GM04503 (cell line): ENCODE data around the gene TNFRSF18.

Experiments
- DNase-seq: peaks from one replicate; pipeline ENCODE4 v3.0.0-alpha.2; 2012; ENCODE audit warnings: low read depth

The TNFRSF18 gene

DNA sequence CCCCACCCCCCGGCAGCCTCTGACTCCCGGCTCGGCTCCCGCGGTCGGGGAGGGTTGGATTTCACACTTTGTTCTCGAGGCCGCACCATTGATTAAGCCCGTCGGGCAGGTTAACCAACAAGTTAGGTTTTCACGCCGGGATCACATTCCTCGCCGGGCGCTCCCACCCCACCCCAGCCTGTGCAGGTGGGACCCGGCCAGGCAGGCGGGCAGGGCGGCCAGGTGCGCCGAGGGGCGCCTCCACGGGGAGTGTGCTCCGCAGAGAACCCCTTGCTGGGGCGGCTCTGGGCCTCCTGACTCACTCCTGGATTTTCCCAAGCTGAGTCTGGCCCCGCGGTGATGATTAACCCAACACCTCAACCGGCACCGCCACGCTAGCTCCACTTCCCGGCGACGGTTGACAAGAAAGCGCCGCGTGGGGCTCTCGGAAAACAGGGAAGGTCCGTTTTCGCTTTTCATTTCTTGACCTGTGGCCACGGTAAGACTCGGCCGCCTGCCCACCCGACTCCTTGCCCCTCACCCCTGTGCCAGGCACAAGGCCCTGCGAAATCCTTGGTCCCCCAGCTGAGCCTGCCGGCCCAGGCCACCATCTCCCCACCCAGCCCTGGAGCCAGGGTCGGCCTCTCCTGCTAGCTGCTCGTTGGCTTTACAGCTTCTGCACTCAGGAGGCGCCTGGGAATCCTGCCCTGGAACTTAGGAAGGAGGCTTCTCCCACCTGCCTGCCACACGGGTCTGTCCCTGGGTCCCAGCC is 41.5 kb downstream of the TNFRSF18 start:
- no peak for DNase-seq

DNA sequence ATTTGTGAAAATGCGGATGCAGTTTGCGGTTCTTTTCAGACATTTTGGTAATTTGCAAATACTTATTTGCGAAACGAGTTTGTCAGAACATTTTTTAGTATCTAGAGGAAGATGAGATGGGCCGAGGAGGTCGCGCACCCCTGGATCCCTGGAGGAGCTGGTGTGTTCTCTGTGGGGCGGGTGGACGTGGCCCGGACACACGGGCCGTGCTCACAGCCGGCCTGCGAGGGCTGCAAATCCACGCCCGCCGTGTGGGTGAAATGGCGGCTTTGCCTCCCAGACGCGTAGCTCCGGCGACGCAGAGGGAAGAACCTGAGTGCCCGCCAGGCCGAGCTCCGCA is 42.1 kb downstream of the TNFRSF18 start:
- no peak for DNase-seq

DNA sequence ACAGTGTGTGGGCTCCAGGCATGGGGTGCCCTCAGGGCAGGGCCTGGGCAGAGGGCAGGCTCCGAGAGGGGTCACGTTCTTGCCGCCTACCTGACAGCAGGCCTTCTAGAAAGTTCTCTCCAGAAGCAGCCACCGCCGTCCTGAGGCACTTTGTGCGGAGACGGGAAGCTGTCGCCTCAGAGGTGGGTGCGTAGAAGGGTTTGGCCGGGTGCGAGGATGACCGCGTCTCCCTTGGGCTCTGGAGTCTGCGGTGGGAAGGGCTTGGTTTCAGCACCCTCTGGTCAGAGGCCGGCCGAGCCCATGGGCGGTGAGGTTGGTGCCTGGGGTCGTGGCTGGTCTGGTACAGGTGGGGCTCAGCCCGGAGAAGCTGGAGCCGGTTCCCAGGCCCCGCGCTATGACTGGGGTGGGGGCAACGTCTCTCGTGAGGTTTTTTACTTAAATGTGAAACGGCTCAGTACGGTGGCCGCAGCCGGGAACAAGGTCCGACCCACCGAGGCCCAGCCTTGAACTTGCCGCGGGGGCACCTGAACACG is 42.8 kb downstream of the TNFRSF18 start:
- no peak for DNase-seq

DNA sequence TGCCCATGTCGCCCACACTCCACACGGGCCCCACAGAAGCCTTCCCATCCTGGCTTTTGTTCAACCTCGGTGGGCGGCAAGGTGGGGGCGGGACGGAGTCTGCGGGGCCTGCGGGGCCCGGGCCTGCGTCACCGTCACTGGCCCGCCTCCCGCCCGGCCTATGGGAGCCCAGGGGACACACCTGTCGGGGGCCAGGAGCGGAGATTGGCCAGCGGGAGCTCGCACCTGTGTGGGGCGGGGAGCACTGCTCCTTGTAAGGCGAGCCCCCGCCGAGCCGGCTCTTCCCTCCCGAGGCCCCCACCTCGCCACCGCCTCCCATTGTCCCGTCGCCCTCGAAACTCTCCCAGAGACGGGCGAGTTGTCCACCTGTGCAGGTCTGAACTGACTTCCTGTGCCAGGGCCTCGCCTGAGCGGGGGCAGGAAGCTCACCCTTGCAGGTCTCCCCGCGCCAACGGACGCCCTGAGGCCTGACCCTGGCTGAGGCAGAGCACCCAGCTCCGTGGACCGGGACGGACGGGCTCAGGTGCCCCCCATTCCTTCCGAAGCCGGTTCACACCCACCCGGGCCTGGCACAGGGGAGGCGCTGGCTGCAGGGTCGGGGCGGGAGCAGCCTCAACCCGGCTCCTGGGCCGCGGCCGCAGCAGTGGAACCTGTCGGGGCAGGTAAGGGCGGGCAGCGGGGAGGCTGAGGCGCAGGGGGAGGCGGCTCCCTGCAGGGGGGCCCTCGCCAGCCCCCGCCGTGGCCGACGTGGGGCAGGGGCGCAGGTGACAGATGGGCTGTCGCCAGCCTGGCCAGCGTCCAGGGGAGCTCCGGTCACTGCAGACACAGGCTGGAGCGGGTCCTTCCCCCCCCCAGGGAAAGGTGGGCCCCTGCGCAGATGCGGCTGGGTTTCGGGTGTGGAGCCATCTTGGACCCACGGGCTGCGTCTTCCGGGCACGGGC is 43.5 kb downstream of the TNFRSF18 start:
- DNase-seq: no peak

GRCh38 chr1:1161683-1162079 is 44.7 kb downstream of the TNFRSF18 start:
- no peak for DNase-seq

- DNase-seq: no peak
These were observed 45.2 kb downstream of the TNFRSF18 start for GRCh38 chr1:1161078-1161682.

- DNase-seq: no peak
These were observed 46.0 kb downstream of the TNFRSF18 start for GRCh38 chr1:1160281-1160930.

- no peak for DNase-seq
These were observed 48.3 kb downstream of the TNFRSF18 start for GRCh38 chr1:1157914-1158710.

- DNase-seq: peak; percentile 61
These were observed 48.9 kb downstream of the TNFRSF18 start for GRCh38 chr1:1157426-1157913.

DNA sequence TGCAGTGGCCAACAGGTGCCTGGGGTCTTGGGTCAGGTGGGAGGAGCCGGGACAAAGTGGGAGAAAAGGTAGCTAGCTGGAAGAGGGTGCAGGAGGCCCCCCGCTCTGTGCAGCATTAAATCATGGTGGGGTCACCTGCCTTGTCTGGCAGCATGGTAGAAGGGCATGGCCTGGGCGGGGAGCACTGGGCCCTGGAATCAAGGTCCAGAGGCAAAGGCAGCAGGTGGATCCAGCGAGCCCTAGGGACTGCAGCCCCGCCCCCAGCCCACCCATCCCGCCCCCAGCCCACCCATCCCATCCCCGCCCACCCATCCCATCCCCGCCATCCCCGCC is 49.4 kb downstream of the TNFRSF18 start:
- DNase-seq: no peak

- DNase-seq: no peak
These were observed 50.0 kb downstream of the TNFRSF18 start for GRCh38 chr1:1156140-1157032.

DNA sequence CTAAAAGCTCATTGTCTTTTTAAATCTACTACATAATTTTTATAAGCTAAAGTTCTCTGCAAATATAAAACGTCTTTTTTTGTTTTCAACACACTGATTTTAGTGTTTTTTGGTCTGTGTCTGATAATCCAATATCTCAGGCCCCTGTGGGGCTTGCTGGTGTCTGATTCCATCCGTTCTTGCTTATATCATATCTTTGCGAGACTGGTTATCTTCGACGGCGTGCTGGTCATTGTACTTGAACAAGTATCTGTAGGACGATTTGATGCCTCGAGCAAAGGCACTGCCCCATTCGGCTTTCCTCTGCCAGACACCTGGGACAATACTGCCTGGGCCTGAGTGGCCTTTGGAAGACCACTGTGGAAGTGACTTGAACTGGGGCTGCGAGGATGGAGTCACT is 51.1 kb downstream of the TNFRSF18 start:
- no peak for DNase-seq

- no peak for DNase-seq
These were observed 52.5 kb downstream of the TNFRSF18 start for GRCh38 chr1:1153874-1154273.
